ENCODE measurements around the gene SLC6A2.

SLC6A2 gene

GRCh38 chr16:55698331-55698730 is 42.5 kb downstream of the SLC6A2 start:
- ATAC-seq (replicated peaks): no peak
- no peak overlapping the region for H3K27ac Mint-ChIP-seq
- peaks cover 0 to 6% of the 10 kb centered on the region in 2 donors for H3K4me1 Mint-ChIP-seq (ENCODE audit: low read depth in 2 of 2)
- peaks cover 0 to 2% of the 10 kb centered on the region in 2 donors for H3K27me3 Mint-ChIP-seq
- no peak for DNase-seq
- no peaks in the 10 kb centered on the region for H3K9me3 Mint-ChIP-seq
- no peaks in the 10 kb centered on the region for H3K36me3 Mint-ChIP-seq (ENCODE audit: insufficient read depth)
- no peak overlapping the region for H3K4me3 Mint-ChIP-seq

GRCh38 chr16:55698946-55699345 is 43.2 kb downstream of the SLC6A2 start:
- H3K27me3 Mint-ChIP-seq: peaks cover 0 to 7% of the 10 kb centered on the region in 2 donors
- ATAC-seq (replicated peaks): no peak
- H3K4me1 Mint-ChIP-seq (ENCODE audit: low read depth in 2 of 2): peaks cover 0 to 6% of the 10 kb centered on the region in 2 donors
- no peaks in the 10 kb centered on the region for H3K9me3 Mint-ChIP-seq
- no peak overlapping the region for H3K27ac Mint-ChIP-seq
- no peaks in the 10 kb centered on the region for H3K36me3 Mint-ChIP-seq (ENCODE audit: insufficient read depth)
- H3K4me3 Mint-ChIP-seq: no peak overlapping the region
- no peak for DNase-seq

- ATAC-seq (replicated peaks): no peak
- no peaks in the 10 kb centered on the region for H3K36me3 Mint-ChIP-seq (ENCODE audit: insufficient read depth)
- no peaks in the 10 kb centered on the region for H3K9me3 Mint-ChIP-seq
- DNase-seq: no peak
- peaks cover 0 to 7% of the 10 kb centered on the region in 2 donors for H3K27me3 Mint-ChIP-seq
- no peak overlapping the region for H3K27ac Mint-ChIP-seq
- peaks cover 0 to 6% of the 10 kb centered on the region in 2 donors for H3K4me1 Mint-ChIP-seq (ENCODE audit: low read depth in 2 of 2)
- no peak overlapping the region for H3K4me3 Mint-ChIP-seq
Observed at GRCh38 chr16:55699616-55700015, 43.8 kb downstream of the SLC6A2 start.

GRCh38 chr16:55700067-55700466 is 44.3 kb downstream of the SLC6A2 start:
- H3K9me3 Mint-ChIP-seq: no peaks in the 10 kb centered on the region
- peaks cover 0 to 7% of the 10 kb centered on the region in 2 donors for H3K27me3 Mint-ChIP-seq
- H3K4me3 Mint-ChIP-seq: no peak overlapping the region
- ATAC-seq (replicated peaks) (no peak), DNase-seq (no peak)
- H3K4me1 Mint-ChIP-seq (ENCODE audit: low read depth in 2 of 2): peaks cover 0 to 6% of the 10 kb centered on the region in 2 donors
- H3K36me3 Mint-ChIP-seq (ENCODE audit: insufficient read depth): no peaks in the 10 kb centered on the region
- no peak overlapping the region for H3K27ac Mint-ChIP-seq

GRCh38 chr16:55700961-55701360 is 45.2 kb downstream of the SLC6A2 start:
- peaks cover 0 to 6% of the 10 kb centered on the region in 2 donors for H3K4me1 Mint-ChIP-seq (ENCODE audit: low read depth in 2 of 2)
- no peaks in the 10 kb centered on the region for H3K36me3 Mint-ChIP-seq (ENCODE audit: insufficient read depth)
- DNase-seq (no peak), ATAC-seq (replicated peaks) (no peak)
- H3K27me3 Mint-ChIP-seq: peaks cover 0 to 11% of the 10 kb centered on the region in 2 donors
- no peaks in the 10 kb centered on the region for H3K9me3 Mint-ChIP-seq
- H3K4me3 Mint-ChIP-seq: no peak overlapping the region
- H3K27ac Mint-ChIP-seq: peak overlapping the region in 1 of 2 donors; percentile 30

- no peak overlapping the region for H3K4me3 Mint-ChIP-seq
- H3K27me3 Mint-ChIP-seq: peaks cover 5 to 18% of the 10 kb centered on the region in 2 donors
- H3K4me1 Mint-ChIP-seq (ENCODE audit: low read depth in 2 of 2): peaks cover 0 to 6% of the 10 kb centered on the region in 2 donors
- no peaks in the 10 kb centered on the region for H3K9me3 Mint-ChIP-seq
- H3K27ac Mint-ChIP-seq: peak overlapping the region in 1 of 2 donors; percentile 30
- DNase-seq (peak; percentile 15 to 17 (median 17)), ATAC-seq (replicated peaks) (peak; percentile 46)
- no peaks in the 10 kb centered on the region for H3K36me3 Mint-ChIP-seq (ENCODE audit: insufficient read depth)
Observed at GRCh38 chr16:55701442-55702319, 45.9 kb downstream of the SLC6A2 start.

GRCh38 chr16:55703003-55704001 is 47.5 kb downstream of the SLC6A2 start:
- H3K27ac Mint-ChIP-seq: no peak overlapping the region
- peaks cover 19 to 34% of the 10 kb centered on the region in 2 donors for H3K27me3 Mint-ChIP-seq
- H3K4me1 Mint-ChIP-seq (ENCODE audit: low read depth in 2 of 2): peaks cover 0 to 6% of the 10 kb centered on the region in 2 donors
- ATAC-seq (replicated peaks) (peak; percentile 21), DNase-seq (no peak)
- no peaks in the 10 kb centered on the region for H3K9me3 Mint-ChIP-seq
- no peaks in the 10 kb centered on the region for H3K36me3 Mint-ChIP-seq (ENCODE audit: insufficient read depth)
- no peak overlapping the region for H3K4me3 Mint-ChIP-seq

GRCh38 chr16:55706739-55707384 is 51.1 kb downstream of the SLC6A2 start:
- Mint-ChIP-seq H3K27ac (no peak overlapping the region), H3K4me3 (no peak overlapping the region), H3K36me3 (ENCODE audit: insufficient read depth) (no peaks in the 10 kb centered on the region), H3K27me3 (peaks cover 24 to 67% of the 10 kb centered on the region in 2 donors), H3K4me1 (ENCODE audit: low read depth in 2 of 2) (peaks cover 0 to 4% of the 10 kb centered on the region in 2 donors), H3K9me3 (no peaks in the 10 kb centered on the region)
- ATAC-seq (replicated peaks) (no peak), DNase-seq (no peak)

GRCh38 chr16:55709801-55710200 is 54.0 kb downstream of the SLC6A2 start:
- no peak overlapping the region for H3K27ac Mint-ChIP-seq
- H3K4me3 Mint-ChIP-seq: no peak overlapping the region
- ATAC-seq (replicated peaks): no peak
- H3K36me3 Mint-ChIP-seq (ENCODE audit: insufficient read depth): no peaks in the 10 kb centered on the region
- H3K27me3 Mint-ChIP-seq: peaks cover 34 to 79% of the 10 kb centered on the region in 2 donors
- H3K4me1 Mint-ChIP-seq (ENCODE audit: low read depth in 2 of 2): peaks cover 0 to 3% of the 10 kb centered on the region in 2 donors
- no peaks in the 10 kb centered on the region for H3K9me3 Mint-ChIP-seq
- no peak for DNase-seq

GRCh38 chr16:55710466-55710865 is 54.7 kb downstream of the SLC6A2 start:
- no peak overlapping the region for H3K4me3 Mint-ChIP-seq
- H3K4me1 Mint-ChIP-seq (ENCODE audit: low read depth in 2 of 2): peaks cover 0 to 3% of the 10 kb centered on the region in 2 donors
- no peaks in the 10 kb centered on the region for H3K9me3 Mint-ChIP-seq
- H3K36me3 Mint-ChIP-seq (ENCODE audit: insufficient read depth): no peaks in the 10 kb centered on the region
- no peak overlapping the region for H3K27ac Mint-ChIP-seq
- peaks cover 34 to 80% of the 10 kb centered on the region in 2 donors for H3K27me3 Mint-ChIP-seq
- no peak for ATAC-seq (replicated peaks)
- no peak for DNase-seq

- Mint-ChIP-seq H3K9me3 (no peaks in the 10 kb centered on the region), H3K4me1 (ENCODE audit: low read depth in 2 of 2) (peaks cover 0 to 3% of the 10 kb centered on the region in 2 donors), H3K27me3 (peaks cover 36 to 81% of the 10 kb centered on the region in 2 donors), H3K36me3 (ENCODE audit: insufficient read depth) (no peaks in the 10 kb centered on the region), H3K27ac (no peak overlapping the region), H3K4me3 (no peak overlapping the region)
- DNase-seq (peak; percentile 60 to 66 (median 62)), ATAC-seq (replicated peaks) (peak; percentile 56)
Observed at GRCh38 chr16:55711959-55712876, 56.4 kb downstream of the SLC6A2 start.

GRCh38 chr16:55713103-55713502 is 57.3 kb downstream of the SLC6A2 start:
- H3K27me3 Mint-ChIP-seq: peaks cover 33 to 81% of the 10 kb centered on the region in 2 donors
- ATAC-seq (replicated peaks) (no peak), DNase-seq (no peak)
- H3K36me3 Mint-ChIP-seq (ENCODE audit: insufficient read depth): no peaks in the 10 kb centered on the region
- H3K4me1 Mint-ChIP-seq (ENCODE audit: low read depth in 2 of 2): peaks cover 0 to 3% of the 10 kb centered on the region in 2 donors
- no peaks in the 10 kb centered on the region for H3K9me3 Mint-ChIP-seq
- H3K4me3 Mint-ChIP-seq: no peak overlapping the region
- H3K27ac Mint-ChIP-seq: no peak overlapping the region
